Measurements from ENCODE around the gene SPDYE5. TPM values are rescaled to one million over a fixed set of nuclear protein-coding genes. Genes with fewer than 3 reads are reported as not detected.

SPDYE5 gene
- total and polyA plus RNA-seq, 9 of the 15 experiments (the other 6 are each of a cell fraction or from before 2014, with no cell fraction given): 0.07 to 0.28 (median 0.13) TPM; not detected in 6

DNA sequence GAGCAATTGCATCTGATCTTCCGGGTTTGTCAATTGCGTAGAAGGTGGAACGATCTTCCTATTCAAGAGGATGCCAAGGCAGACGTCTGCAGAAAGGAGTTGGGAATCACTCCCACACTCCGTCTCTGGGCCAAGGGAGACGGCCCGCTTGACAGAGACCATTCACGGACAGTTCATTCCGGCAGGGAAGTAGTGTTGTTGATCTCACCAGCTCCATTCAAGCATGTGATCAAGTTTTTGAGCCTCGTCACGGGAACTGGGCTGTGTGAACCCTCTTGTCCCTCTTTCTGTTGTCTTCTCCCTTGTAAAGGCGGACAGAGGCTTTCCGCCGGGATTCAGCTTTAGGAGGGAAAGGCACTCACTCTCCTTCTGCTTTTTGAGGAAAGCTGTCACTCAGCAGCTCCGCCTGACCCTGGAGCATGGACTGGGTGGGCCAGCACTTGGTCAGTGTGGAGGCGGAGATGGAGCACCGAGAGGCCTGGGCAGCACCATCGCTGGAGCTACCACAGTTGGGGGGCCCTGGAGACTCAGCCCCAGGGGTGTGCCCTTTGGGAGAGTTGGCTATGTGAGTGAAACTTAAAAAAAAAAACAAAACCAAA is 44.9 kb downstream of the SPDYE5 start (continued):
- TF ChIP-seq ZSCAN32 (CRISPR knock-in tag; IDR thresholded peaks at IDR 0.05): no peak
- no peak for TF ChIP-seq TAF7 (tag; IDR thresholded peaks at IDR 0.05)
- TF ChIP-seq RFX1 (IDR thresholded peaks at IDR 0.05): no peak
- no peak for TF ChIP-seq EP400 (IDR thresholded peaks at IDR 0.05)
- no peak for TF ChIP-seq STAT5A (IDR thresholded peaks at IDR 0.05; ENCODE audit: borderline replicate concordance, low read length)
- no peak for TF ChIP-seq ZNF121 (CRISPR knock-in tag; conservative IDR thresholded peaks at IDR 0.05)
- no peak for TF ChIP-seq ZNF143 (CRISPR knock-in tag; IDR thresholded peaks at IDR 0.05)
- no peak for TF ChIP-seq TBL1XR1 (IDR thresholded peaks at IDR 0.05; ENCODE audit: low read length in 2 of 2)
- TF ChIP-seq MCM5 (IDR thresholded peaks at IDR 0.05; ENCODE audit: low read depth): no peak
- TF ChIP-seq ZC3H8 (IDR thresholded peaks at IDR 0.05): no peak
- no peak for TF ChIP-seq FOXP1 (CRISPR knock-in tag; IDR thresholded peaks at IDR 0.05)
- TF ChIP-seq, protein P1, sequence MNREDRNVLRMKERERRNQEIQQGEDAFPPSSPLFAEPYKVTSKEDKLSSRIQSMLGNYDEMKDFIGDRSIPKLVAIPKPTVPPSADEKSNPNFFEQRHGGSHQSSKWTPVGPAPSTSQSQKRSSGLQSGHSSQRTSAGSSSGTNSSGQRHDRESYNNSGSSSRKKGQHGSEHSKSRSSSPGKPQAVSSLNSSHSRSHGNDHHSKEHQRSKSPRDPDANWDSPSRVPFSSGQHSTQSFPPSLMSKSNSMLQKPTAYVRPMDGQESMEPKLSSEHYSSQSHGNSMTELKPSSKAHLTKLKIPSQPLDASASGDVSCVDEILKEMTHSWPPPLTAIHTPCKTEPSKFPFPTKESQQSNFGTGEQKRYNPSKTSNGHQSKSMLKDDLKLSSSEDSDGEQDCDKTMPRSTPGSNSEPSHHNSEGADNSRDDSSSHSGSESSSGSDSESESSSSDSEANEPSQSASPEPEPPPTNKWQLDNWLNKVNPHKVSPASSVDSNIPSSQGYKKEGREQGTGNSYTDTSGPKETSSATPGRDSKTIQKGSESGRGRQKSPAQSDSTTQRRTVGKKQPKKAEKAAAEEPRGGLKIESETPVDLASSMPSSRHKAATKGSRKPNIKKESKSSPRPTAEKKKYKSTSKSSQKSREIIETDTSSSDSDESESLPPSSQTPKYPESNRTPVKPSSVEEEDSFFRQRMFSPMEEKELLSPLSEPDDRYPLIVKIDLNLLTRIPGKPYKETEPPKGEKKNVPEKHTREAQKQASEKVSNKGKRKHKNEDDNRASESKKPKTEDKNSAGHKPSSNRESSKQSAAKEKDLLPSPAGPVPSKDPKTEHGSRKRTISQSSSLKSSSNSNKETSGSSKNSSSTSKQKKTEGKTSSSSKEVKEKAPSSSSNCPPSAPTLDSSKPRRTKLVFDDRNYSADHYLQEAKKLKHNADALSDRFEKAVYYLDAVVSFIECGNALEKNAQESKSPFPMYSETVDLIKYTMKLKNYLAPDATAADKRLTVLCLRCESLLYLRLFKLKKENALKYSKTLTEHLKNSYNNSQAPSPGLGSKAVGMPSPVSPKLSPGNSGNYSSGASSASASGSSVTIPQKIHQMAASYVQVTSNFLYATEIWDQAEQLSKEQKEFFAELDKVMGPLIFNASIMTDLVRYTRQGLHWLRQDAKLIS (CRISPR knock-in tag; IDR thresholded peaks at IDR 0.05): no peak

Measured in K562 (cell line).